Left hindlimb (tissue), 1 donor: ENCODE measurements around the gene DNAJC27.

Experiments
- DNase-seq: peaks from one replicate; pipeline ENCODE4 v3.0.0-alpha.2; 2018

Gene DNAJC27

DNA sequence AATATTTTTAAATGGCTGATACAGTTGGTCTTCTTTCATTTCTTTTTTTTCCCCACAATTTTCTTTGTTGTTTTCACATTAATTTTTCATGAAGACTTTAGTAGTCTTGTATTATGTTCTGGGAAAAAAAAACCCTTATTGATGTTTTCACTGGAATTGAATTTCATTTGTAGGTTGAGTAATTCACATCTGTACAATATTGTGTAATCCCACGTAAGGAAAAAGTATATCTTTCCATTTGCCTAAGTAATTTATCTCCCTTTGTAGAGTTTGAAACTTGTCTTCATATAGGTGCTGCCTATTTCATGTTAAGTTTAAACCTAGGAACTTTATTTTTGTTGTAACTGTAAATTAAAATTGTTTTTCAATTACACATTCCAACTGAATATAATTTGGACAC lies 2.0 kb downstream of the DNAJC27 start:
- no peak for DNase-seq

DNA sequence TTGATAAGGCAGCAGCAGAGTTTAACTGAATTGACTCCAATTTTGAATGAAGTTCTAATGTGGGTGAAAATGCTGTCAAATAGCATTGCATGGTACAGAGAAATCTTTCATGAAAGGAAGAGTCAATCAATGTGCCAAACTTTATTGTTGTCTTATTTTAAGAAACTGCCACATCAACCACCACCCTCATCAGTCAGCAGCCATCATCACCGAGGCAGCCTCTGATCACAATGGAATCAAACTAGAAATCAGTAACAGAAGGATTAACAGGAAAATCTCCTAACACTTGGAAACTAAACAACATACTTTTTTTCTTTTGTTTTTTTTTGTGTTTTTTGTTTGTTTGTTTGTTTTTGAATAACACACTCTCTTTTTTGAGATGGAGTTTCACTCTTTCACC lies 9.9 kb downstream of the DNAJC27 start:
- DNase-seq = no peak

DNA sequence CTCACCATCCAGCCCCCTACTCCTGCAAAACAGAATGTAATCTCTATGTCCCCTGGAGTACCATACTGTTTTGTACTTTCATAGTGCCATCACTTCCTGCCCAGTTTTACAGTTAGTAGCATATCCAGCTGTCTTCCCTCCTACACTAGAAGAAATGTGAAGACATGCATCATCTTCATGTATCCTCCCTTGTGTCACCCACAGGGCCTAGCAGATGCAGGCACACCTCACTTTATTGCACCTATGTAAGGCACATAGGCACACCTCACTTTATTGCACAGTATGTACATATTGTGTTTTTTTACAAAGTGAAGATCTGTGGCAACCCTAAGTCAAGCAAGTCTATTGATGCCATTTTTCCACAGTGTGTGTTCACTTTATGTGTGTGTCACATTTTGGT lies 12.0 kb downstream of the DNAJC27 start:
- no peak for DNase-seq

DNA sequence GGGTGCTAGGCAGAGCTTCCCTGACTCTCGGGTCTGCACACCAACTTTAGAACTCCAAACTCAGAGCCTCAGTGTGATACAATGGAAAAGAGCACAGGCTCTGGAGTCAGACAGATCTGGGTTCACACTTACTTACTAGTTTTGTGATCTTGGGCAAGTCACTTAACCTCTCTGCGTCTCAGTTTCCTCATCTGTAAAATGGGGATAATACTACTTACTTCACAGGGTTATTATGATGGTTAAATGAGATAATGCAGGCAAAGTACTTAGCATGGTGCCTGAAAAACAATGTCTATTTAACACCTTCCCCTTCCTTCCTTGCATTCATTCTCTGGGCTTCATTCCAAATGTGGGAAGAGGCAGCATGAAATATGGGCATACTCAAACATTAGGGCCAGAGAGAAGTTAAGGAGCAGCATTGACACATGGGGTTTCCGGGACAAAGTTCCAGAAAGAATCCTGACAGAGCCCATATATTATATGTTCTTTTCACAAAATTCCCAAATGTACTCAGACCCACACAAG lies 13.3 kb downstream of the DNAJC27 start:
- DNase-seq = no peak

DNA sequence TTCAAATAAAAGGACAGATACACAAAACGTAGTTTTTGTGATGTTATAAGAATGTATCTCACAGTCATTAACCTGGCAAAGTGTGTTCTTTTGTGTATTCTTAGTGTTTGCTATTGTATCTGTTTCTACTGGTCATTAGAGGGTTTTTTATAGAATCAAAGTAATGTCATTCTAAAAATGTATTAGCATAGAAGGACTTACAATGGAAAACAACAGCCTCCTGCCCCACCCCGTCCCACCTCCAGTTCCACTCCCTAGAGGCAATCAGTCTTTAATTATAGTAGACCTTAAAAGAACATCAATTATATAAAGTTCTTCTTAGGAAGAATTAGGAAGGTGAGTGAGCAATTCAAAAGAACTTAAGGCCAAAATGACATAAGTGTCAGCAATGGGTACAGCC lies 13.8 kb downstream of the DNAJC27 start:
- no peak for DNase-seq

DNA sequence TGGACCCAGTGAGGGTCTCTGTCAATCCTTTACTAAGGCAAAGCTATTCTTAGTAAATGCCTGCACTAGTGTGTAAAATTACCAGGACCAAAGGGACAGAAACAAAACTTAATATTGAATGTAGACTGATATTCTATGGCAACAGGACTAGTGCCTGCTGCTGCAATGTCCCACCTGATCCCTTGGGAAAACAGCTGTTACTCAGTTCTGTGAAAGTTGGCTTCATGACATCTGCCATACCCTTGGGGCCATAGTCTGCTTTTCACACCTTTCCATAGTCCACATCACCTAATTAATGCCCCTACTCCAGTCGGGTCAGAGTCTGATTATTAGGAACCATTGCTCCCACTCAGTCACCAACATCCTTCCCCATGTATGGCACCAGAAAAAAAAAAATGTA lies 14.5 kb downstream of the DNAJC27 start:
- DNase-seq = no peak

DNA sequence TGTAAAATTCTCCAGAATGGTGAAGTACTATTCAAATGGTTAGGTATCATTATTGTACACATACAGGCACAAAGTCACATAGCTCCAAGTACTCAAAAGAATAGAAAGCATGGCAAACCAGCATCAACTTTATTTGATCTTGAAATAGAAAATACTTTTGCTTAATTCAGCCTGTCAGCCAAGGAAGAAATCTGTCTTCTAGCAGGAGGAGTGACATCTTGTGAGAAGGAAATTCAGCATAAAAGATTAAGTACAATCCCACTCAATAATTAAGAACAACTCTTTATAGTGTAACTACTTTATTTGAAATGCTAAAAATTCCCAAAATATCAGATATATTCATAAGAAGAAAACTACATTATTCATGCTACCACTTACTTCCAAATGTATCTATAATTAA lies 15.8 kb downstream of the DNAJC27 start:
- no peak for DNase-seq

DNA sequence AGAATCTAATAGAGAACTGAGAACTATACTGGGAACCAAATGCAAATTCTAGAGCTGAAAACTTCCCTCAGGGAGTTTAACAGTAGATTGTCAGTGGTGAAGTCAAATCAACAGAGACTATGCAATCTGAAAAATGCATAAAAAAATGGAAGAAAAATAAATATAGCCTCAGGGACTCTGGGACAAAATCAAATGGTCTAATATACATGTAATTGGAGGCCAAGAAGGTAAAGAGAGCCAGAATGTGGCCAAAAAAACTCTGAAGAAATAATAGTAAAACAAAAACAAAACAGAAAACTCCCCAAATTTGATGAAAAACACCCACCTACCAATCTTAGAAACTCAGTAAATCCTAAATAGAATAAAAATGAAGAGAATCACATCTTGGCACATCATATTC lies 16.5 kb downstream of the DNAJC27 start:
- DNase-seq = no peak

DNA sequence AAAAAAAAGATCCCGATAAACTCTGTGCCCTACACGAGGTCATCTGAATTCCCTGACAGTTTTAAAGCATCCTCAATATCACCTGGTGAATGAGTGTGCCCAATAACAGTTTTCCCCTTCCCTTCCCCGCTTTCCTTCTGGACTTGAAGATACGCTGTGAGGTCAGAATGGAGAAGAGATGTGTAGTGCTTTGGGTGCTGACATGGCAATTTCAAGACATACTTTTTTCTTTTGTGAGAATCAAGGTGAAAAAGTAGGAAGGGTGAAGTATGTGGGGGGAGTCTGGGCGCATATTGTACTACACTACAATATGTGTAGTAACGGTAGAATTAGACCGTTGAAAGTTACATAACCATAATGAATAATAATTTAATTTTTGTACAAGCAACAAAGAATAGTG lies 21.7 kb downstream of the DNAJC27 start:
- DNase-seq = no peak

DNA sequence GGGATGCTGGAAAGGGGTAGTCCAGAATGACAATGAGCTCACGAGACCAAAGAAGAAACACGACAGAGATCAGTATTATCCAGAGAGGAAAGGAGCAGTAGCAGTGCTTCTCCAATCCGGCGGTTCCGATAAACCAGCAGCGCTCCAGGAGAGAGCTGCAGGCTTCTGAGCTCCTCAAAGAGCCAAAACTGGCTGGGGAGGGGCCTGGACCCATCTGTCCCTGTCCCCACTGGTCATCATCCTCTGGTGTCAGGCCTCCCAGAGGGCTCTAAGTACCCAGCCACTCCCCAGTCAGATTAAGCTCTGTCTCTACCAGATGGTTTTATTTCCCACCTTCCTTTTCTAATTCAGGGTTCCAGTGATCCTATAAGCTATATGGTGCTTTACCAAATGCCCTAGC lies 23.2 kb downstream of the DNAJC27 start:
- DNase-seq = no peak

DNA sequence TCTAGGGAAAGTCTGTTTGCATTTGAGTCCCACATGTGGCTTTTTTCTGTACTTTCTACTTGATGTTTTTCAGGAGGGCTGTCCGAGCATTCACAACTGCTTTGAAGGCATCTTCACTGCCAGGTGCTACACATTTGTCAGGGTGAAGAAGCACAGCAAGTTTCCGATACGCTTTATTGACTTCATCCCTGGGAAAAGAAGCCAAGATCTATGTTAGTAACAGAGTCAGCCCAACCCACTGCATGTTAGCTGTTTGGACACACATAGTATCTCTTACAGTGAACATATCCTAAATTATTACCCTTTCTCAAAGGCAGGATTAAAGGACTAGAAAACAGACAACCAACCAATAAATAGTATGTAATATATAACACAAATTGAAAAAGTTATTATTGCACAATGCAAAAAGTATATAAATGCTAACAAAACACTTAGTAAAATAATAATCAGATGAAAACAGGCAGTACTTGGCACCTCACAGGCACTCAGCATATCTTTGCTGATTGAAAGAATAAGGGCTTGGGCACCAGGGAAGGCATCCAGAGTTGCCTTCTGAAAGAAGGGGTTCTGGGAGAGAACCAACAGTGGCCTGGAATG lies 24.1 kb downstream of the DNAJC27 start:
- DNase-seq = no peak

DNA sequence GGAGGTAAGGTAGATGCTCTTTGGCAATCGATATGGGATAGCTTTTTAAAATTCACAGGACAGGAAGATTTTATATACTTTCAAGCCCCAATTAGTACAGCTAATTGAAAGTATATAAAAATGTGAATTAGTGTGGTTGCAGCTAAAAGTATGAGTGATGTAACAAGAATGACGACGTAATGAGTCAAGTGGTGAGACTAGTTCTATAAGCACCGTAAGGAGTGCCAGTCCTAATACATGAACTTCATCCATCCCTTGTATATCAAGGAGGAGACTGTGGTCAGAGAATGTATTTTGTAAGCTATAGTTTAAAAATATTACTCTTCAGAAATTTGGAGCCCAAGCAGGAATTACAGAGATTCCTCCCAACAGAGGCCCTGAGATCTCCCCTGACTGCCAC lies 25.8 kb downstream of the DNAJC27 start:
- DNase-seq = no peak

DNA sequence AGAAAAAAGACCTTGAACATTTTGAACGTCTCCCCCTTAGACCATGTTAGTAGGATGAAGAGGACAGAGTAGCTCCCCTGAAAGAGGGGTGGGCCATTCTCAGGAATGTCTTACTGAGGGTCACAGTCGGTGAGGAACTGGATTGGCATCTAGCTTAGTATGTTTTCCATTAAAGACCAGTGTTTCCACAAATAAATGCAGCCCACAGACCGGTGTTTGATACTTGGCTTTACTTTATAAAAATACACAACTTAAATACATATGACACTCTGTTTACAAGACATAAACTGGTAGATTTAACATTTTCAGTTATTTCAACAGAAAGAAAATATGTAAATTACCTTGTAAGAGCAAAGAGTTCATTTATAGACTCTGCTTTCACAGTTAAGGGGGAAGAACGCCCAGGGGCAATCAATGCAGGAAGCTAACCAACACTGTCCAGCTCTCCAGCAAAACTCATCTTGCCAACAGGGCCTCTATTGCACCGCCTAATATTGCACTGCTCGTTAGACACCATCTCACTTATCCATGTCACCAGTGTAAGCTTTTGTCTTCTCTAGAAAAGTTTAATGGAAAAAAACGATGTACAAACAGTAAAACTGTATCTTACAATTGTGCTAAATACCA lies 28.2 kb downstream of the DNAJC27 start:
- no peak for DNase-seq

DNA sequence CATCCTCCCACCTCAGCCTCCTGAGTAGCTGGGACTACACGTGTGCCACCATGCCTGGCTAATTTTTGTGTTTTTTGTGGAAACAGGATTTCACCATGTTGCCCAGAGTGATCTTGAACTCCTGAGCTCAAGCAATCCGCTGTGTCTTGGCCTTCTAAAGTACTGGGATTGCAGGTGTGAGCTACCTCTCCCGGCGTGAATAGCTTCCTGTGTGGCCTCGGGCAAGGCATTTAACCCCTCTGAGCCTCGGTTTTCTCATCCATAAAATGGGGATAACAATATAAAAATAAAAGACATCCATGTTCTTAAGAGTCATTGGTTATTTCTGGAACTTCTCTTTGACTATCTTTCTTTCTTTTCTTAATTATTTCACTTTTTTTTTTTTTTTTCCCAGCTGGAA lies 32.4 kb downstream of the DNAJC27 start:
- DNase-seq = no peak

DNA sequence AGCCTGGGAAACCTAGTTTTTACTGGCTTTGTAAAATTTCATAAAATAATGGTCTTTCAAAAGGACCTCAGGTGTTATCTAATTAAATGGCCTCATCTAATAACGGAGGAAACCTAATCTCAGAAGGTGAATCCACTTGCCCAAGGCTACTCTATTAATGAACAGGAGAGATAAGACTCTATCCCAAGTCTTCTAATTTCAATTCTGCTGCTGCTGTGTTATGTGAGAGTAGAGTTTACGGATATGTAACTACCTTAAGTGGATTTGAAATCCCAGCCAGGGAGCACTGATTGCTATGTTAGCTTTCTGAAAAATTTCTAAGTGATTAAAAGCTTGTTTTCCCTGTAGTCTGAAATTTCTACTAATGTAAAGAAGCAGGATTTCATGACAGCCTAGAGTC lies 34.5 kb downstream of the DNAJC27 start:
- no peak for DNase-seq

DNA sequence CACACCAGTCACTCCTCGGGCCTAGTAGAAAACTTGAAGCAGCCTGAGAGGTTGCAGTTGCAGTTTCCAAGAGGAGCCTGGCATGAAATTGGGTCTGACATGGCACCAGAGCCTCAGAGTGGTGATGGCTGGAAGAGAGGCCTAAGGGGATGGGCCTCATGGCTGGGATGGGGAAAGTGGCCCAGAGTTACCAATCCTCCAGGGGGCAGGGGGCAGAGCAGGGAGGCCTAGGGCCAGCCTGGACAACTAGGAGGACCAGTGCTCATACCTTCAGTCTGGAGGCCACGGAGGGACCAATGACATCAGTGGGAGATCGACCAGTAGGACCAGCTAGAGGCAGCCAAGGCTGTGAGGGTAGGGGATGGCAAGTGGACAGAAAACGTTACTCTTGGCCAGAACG lies 36.6 kb downstream of the DNAJC27 start:
- no peak for DNase-seq

DNA sequence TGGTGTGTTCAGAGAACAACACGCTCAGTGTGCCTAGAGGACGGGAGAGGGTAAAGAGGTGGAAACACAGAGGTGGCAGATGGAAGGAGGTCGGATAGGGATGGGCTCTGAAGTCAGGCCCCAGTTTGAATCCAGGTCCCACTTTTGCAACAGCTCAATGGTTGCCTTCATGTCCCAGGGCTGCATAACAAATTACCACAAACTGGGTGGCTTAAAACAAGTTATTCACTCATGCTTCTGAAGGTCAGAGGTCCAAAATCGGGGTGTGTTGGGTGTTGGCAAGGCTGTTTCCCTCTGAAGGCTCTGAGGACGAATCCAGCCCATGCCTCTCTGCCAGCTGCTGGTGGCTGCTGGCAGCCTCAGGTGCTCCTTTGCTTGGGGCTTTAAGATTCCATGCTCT lies 39.0 kb downstream of the DNAJC27 start:
- no peak for DNase-seq

DNA sequence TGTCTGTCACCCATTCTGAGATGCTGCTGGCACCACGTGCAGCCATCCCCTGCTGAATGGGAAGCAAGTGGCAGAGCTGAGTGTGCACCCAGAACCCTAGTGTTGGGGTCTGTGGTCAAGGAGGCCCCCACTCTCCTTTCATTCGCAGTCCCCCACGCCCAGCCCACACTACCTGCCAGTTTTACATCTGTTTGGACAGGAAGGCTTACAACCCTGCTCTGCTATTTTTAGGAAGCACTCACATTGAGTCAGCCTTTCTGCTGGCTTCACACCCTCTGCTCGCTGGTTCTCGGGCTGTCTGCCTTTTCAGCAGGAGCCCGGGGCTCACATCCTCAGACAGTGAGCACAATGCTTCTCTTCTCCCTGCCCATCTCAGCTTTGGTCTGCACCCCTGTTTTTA lies 41.0 kb downstream of the DNAJC27 start:
- no peak for DNase-seq

DNA sequence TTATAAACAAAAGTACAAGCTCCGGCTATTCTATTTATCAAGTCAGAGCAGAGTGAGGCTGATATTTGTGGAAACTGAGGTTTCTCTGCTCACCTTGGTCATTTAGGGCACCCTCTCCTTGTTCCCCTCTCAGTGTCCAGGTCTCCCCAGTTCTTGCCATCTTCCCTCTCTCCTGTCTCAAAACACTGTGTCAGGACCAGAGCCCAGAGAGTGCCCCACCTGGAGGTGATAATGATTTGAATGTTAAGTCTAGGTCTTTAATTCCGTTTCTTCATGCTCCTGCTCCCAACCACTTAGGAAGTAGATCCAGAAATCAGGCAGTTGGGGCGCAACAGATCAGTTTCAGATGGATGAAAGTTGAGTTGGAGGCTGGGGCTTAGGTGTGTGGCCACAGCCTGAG lies 42.5 kb downstream of the DNAJC27 start:
- no peak for DNase-seq

DNA sequence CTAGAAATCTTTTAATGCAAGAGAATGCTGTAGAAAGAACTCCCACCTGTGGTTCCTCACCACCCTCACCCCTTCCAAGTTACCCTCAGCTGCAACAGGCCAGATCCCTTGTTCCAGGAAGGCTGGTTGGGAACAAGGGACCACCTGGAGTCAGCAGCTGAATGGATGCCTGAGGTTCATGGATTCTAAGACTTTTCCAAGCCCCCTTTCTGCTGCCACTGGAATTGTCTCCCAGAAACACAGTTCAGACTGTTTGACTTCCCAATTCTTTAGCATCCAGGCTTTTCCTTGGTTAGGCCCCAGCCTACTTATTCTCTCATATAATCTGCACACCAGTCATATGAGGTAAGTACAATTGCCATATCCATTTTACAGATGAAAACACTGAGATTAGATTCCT lies 43.7 kb downstream of the DNAJC27 start:
- DNase-seq = no peak

DNA sequence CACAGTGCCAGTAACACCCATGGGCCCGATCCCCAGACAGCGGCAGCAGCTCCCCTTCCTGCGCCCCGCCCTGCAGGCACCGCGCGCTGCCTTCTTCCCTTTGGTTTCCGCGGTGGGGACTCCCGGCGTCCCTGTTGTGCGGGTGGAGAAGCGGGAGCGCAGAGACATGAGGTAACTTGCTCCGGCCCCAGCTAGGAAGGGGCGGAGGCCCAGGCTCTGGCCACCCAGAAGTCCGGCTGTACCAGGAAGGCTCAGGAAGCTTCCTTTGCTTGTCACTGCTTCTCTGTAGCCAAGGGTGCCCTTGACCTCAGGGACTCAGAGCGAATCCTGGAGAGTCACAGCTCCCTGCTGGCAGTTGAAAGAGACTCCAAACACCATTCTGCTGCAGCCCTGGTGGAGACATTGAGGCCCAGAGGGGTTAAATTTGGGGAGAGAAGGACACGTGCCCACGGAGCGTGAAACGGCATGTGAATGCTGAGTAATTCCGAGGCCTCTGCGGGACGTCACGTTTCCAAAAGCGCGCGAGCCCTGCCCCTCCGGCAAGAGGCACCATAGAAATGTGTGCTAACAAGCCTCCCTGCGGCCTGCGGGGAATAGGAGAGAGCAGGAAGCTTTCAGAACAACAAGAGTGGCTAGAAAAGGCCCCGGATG lies 45.0 kb downstream of the DNAJC27 start:
- no peak for DNase-seq

DNA sequence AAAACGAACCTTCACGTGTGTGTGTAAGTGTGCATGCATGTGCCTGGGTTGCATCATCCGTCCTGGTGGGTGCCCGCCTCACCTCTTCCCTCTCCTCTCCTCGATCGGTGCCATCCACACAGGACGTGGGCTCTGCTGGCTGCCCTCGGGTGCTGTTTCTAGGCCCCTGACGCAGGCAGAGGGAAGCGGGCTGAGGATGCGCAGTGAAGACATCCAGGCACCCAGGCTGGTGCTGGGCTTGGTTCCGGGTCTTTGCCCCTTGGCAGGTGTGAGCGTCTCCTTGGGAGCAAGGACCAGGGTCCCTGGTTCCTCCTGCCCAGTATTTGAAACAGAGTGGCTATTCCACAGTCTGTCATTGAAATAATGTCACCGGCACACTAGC lies 45.5 kb downstream of the DNAJC27 start:
- no peak for DNase-seq

DNA sequence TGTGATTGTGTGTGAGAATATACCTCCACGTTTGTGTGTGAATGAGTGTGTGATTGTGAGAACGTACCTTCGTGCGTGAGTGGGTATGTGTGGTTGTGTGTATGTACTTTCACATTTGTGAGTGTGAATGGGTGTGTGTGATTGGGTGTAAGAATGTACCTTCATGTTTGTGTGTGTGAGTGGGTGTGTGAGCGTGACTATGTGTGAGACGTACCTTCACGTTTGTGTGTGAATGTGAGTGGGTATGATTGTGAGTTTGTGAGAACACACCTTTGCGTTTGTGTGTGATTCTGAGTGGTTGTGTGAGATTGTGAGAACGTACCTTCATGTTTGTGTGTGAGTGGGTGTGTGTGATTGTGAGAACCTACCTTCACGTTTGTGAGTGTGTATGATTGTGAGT lies 45.9 kb downstream of the DNAJC27 start:
- DNase-seq = no peak

DNA sequence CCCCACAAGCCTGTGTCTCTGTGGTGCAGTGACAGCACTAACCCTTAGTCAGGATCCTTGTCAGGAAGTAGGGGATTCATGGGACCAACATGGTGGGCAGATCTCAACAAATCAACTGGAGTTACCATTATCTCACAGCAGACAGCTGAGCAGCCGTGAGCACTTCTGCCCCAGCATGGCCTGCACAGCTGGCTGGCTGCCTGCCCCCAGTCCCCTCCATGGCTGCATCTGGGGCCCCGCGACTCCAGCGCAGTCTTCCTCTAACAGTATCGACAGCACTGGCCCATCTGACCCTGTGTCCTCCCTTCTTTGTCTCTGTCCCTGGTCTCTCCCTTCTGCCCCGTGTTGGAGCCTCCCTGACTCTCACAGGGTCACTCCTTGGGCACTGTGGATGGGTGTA lies 47.0 kb downstream of the DNAJC27 start:
- no peak for DNase-seq

DNA sequence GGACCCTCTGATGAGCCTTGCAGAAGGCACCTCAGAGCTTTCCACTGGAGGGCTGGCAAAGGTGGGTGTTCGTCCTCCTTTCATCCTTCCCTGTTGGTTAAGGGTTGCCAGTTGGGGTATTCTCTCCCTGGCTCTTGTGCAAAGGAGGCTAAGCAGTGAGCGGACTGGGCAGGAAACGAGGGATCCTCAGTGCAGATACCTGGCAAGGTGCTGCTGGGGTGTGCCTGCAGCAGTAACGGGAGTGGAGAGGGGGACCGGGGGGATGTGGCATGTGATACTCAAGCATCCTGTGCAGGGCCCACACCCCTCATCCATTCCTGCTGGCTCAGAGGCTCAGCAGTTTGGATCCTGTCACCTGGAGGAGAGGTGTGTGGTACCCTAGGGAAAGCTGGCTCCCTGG lies 47.5 kb downstream of the DNAJC27 start:
- no peak for DNase-seq
